Hepatocyte (in vitro differentiated cells): Measurements from ENCODE around the gene APLN.

Experiments used
- EZH2phosphoT487 ChIP-seq: fragments of 200-600 bp; sonication (generic); IDR thresholded peaks from one replicate; pipeline ENCODE4 v1.6.1; 2018; ENCODE audit warnings: antibody characterized with exemption, mild to moderate bottlenecking, low read depth, moderate library complexity; ENCODE audit not compliant: unreplicated experiment, severe bottlenecking
- TF ChIP-seq, protein P1 (sequence below): fragments of 200-600 bp; sonication (generic); IDR thresholded peaks from 2 replicates; pipeline ENCODE4 v1.5.1; 2016; ENCODE audit warnings: antibody characterized with exemption, mild to moderate bottlenecking; ENCODE audit not compliant: poor library complexity

DNA sequence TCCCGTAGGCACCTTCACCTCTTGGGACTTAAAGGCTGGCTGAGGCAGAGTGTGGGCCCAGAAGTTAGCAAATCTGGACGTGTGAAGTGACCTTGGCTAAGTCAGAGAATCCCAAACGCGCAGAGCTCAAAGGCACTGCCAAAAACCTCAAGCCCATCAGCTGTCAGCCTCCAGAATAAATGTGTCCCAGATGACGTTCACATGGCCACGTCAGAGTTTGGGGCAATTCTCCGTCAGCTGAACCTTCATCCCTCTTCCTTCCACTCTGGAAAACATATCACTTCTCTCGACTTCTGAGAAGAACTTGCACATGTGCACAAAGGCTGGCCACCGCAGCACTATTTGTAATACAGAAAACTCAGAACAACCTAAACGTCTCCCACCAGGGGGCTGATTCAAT lies 35.7 kb upstream of the APLN start:
- TF ChIP-seq, protein P1, sequence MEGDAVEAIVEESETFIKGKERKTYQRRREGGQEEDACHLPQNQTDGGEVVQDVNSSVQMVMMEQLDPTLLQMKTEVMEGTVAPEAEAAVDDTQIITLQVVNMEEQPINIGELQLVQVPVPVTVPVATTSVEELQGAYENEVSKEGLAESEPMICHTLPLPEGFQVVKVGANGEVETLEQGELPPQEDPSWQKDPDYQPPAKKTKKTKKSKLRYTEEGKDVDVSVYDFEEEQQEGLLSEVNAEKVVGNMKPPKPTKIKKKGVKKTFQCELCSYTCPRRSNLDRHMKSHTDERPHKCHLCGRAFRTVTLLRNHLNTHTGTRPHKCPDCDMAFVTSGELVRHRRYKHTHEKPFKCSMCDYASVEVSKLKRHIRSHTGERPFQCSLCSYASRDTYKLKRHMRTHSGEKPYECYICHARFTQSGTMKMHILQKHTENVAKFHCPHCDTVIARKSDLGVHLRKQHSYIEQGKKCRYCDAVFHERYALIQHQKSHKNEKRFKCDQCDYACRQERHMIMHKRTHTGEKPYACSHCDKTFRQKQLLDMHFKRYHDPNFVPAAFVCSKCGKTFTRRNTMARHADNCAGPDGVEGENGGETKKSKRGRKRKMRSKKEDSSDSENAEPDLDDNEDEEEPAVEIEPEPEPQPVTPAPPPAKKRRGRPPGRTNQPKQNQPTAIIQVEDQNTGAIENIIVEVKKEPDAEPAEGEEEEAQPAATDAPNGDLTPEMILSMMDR: no peak
- TF ChIP-seq EZH2phosphoT487: no peak
